H4 (cell line): ENCODE results near the gene C1orf21. TPM values are rescaled to one million over a fixed set of nuclear protein-coding genes. Genes with fewer than 3 reads are reported as not detected.

Experiments
- DNase-seq: peaks from one replicate; pipeline ENCODE4 v3.0.0-alpha.2; 2015; ENCODE audit warnings: low spot score
- total RNA-seq: library from RNA; depleted of rRNA; stranded (reverse); fragments of >200 nt; shearing (Covaris generic); gene quantifications from 2 replicates; pipeline ENCODE4 v1.2.3, GENCODE V29; 2014

Gene C1orf21
- total RNA-seq, 1 experiment from 2014 or later, result 24.0 TPM

DNA sequence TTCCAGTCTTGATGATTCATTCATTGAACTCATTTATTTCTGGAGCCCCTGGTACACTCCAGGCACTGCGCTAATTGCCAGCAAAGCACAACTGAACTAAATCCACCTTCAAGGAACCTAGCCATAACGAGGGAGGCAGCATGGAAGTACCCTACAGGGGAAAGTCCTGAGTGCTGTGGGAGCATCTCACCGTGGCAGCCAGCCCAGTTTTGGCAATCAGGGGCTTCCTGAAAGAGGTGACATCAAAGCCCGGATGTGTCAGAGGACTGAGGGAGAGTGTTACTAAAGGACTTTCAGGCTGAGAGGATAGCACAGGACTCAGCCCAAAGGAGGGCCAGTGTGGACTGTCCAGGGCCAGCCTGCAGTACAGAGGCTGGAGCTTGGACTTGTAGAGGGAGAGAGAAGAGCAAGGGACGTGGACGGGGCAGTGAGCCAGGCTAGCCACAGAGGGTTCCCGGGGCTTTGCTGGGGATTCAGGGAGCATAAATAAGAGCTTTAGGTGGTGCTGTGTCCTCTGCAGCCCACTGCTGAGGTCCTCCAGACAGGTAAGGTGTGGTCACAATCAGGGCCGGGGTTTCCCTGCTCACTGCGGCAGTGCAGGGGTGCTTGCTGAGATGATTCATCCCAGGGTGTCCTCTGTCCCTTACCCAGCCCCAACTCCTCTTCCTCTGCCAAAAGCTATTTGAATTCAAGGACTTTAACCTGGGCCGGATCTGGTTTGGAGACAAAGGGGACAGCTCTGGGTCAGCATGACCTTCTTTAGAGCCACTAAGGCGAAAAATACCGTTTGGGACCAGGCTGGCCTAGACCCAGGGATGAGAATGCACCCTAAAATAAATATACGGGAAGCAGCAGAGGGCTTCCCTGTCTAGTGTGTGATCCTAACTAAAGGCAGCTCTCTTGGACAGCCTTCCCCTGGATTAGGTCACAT lies 239.5 kb downstream of the C1orf21 start:
- DNase-seq, result no peak

DNA sequence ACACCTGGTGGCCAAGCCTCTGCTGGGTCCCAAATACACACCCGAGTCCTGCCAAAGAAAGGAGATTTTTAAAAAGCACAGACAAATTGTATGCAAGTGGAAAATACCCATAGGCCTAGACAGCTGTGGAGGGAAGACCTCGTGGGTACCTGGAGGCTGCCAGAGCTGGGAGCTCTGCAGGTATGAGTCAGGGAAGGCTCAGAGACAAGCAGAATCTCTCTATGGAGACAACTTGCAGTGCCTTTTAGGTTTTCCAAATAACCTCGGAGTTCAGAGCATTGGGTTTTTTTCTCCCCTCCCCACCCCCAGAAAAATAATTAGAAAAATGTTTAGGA lies 240.1 kb downstream of the C1orf21 start:
- DNase-seq, result no peak

DNA sequence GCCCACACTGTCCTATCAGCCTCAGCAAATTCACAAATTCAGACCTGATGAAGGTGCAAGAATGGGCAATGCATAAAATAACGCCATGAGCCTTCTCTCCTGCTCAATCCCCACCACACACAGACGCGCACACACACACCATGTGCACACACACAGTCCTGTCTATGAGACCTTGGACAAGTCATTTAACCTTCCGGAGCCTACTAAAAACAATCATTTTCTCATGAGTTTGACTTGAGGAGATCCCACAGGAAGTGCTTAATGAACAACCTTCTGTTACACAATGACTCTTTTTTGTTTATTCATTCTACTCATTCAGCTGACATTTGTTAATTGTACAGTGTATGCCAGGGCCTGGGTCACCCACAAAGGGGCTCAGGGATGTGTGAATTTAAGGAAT lies 242.4 kb downstream of the C1orf21 start:
- DNase-seq, result no peak

GRCh38 chr1:184630679-184631060 lies 243.8 kb downstream of the C1orf21 start:
- DNase-seq, result no peak

DNA sequence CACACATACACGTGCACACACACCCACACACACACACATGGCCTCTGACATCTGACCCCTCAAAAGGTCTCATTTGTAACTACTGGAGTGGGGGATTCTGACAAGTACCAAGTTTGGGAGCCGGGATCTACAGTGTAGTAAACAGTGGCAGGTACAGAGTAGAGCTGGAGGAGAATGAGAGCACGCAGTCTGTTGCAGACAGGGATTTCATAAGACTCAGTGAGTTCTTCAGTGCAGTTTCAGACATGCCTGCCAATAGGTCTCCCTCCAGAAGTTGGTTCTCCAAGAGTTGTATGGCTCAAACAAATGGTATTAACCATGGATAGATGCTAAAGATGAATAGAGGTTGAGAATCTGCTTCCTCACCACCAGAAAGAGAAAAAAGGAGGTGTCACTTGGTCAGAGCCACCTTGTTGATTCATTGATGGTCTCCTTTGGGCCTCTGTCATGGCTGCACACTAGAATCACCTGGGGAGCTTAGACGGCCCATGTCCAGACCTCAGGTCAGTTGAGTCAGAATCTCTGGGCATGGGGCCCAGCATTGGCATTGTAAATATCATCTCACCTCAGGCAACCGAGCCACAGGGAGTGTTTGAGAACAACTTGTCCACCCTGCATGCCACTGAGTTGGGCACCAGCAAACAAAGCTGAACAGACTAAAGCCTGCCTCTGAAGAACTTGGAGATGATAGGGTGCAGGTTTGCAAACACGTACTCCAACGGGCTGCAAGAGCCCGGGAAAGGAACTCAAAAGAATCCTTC lies 245.8 kb downstream of the C1orf21 start:
- no peak for DNase-seq

- no peak for DNase-seq
These were observed 247.0 kb downstream of the C1orf21 start for GRCh38 chr1:184633785-184634184.

- no peak for DNase-seq
These were observed 247.5 kb downstream of the C1orf21 start for GRCh38 chr1:184634296-184634695.

- DNase-seq, result no peak
These were observed 248.6 kb downstream of the C1orf21 start for GRCh38 chr1:184635347-184635979.

DNA sequence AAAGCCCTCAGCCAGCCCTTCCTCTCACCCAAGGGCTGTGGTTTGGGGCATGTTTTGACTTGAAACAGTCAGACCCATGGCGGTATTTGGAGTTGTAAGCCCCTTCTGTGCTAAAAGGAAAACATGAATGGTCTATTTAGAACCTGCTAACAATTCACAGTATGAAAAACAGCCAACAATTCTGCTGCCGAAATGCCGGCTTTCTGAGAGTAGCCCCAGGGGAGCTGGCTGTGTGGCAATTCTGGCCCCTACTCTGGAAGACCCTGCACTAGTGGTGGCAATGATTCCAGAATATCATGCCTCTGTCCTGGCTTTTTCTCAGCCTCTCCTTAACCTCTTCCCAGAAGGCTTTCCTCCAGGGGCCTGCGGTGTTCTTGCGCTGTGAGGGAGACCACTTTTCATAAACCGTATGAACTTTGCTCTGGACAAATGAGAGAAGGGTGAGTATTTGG lies 249.2 kb downstream of the C1orf21 start:
- DNase-seq, result no peak

DNA sequence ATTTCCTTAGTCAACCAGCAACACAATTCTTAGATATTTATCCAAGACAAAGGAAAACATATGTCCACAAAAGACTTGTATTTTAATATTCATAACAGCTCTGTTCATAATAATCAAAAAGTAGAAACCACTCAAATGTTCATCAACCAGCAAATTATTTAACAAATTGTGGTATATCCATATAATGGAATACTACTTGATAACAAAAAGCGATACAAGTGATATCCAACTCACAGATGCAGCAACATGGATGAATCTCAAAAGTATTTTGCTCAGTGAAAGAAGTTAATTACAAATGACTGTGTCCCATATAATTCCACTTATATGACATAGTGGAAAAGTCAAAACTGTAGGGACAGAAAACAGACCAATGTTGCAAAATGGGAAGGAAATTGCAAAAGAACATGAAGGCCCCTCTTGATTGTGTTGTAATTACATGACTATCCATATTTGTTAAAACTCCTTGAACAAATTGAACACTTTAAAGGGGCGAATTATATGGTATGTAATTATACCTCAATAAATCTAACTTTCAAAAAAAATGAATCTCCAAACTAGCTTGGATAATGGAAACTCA lies 250.9 kb downstream of the C1orf21 start:
- no peak for DNase-seq

- no peak for DNase-seq
These were observed 252.4 kb downstream of the C1orf21 start for GRCh38 chr1:184639205-184639604.

- no peak for DNase-seq
These were observed 253.7 kb downstream of the C1orf21 start for GRCh38 chr1:184640505-184640904.

DNA sequence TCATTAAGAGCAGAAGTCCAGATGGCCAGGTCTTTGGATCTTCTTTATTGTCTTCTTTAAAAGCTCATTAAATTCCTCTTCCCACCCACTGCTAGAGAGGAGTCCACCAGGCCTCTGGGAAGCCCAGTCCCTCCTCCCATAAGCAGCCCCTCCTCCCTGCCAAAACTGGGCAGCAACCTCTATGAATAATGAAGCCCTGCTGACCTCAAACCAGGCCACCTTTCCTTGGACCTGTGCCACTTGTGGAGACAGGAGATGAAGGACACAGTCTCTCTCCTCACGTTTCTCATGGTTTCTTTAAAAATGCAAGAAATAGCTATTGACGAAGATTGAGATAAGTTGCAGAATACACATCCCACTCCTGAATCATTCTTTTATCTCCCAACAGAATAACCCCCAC lies 255.1 kb downstream of the C1orf21 start:
- no peak for DNase-seq

DNA sequence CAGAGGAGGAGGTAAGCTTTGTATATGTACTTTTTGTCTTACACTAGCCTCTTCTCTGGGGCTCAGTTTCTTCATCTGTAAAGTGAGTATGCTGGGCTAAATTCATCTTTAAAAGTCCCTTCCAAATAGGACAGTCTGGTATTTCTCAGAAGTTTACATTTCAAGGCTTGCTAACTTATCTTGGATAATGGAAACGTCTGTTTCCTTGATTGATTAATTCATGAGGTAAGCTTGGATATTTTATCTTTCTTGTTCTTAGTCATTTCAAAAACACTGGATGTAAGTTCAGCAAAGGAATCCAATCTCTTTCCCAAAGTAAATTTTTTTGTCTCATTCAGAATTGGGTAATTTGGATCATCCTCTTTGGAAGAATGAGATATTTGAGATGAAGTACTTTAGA lies 256.8 kb downstream of the C1orf21 start:
- no peak for DNase-seq

GRCh38 chr1:184644771-184645170 lies 257.9 kb downstream of the C1orf21 start:
- no peak for DNase-seq

DNA sequence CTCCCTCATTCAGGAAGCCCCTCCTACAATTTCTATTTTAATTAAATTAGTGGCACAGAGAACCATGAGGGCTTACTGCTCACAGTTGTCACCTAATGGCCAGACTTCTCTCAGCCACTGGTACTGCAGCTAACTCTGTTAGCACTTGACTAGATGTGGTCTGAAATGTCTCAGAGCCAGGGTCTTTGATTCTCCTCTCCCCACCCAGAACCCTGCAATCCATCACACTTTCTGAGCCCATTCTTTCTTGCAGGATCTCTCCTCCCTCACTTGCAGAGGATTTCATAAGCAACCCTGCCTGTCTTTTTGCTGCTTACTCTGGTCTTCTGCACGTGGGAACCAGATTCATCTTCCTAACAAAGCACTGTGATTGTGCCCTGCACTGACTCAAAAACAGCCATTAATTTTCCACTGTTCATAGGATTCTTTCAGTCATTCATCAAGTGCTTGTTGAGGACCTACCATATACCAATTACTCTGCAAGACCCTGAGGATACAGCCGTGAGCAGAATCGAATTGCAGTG lies 259.4 kb downstream of the C1orf21 start:
- no peak for DNase-seq

- no peak for DNase-seq
These were observed 260.0 kb downstream of the C1orf21 start for GRCh38 chr1:184646824-184647223.

- DNase-seq, result no peak
These were observed 260.6 kb downstream of the C1orf21 start for GRCh38 chr1:184647471-184647870.

GRCh38 chr1:184648160-184648855 lies 261.5 kb downstream of the C1orf21 start:
- no peak for DNase-seq

- no peak for DNase-seq
These were observed 262.0 kb downstream of the C1orf21 start for GRCh38 chr1:184648856-184649201.

DNA sequence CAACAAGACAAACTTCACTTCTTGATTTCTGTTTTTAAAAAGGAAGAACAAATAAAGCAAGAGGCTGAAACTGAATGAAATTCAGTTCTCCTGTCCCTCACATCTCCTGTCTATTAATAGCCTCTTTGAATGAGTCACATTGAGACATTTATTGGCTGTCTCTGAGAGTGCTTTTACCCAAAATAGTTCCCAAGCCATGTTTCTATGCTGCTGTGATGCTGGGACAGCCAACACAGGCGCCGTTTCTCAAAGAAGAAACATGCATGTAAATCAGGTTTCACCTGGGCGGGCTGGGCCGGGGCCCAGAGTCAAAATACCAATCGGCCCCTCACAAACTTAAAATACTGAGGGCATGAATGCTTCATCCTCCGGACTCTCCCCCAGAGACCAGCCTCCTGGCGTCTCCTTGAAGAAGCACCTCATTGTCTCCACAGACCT lies 262.6 kb downstream of the C1orf21 start:
- DNase-seq, result no peak
